Measurements from ENCODE around the gene XXYLT1. TPM values are rescaled to one million over a fixed set of nuclear protein-coding genes. Genes with fewer than 3 reads are reported as not detected.

XXYLT1 gene
- total and polyA plus RNA-seq, 2 of the 4 experiments (the other 2 are of a cell fraction) = 14.7 to 18.1 TPM

DNA sequence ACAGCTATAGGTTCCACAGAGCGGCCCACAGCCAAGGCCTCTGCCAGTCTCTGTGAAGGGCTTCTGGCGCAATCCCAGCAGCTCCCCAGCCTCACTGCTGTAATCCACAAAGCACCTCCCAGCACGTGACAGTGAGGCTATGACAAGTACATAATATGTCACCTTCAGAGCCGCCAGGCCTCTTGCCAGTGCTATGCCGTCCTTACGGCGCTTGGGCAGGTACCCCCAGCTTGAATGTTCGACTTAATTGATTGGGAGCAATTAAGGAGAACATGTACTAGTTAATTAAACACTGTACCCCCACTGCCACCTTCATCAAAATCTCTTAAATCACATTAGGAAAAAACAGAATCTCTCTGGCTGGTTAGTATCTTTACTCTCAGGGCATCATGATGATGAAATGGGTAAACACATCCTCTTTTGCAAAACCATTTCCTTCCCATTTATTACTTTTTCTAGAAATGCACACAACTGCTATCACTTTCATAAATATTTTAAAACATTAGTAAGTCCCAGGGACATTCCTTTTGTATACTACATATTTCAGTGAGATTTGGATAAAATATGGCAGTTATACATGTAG is 169.9 kb downstream of the XXYLT1 start (continued):
- TF ChIP-seq, protein P1, sequence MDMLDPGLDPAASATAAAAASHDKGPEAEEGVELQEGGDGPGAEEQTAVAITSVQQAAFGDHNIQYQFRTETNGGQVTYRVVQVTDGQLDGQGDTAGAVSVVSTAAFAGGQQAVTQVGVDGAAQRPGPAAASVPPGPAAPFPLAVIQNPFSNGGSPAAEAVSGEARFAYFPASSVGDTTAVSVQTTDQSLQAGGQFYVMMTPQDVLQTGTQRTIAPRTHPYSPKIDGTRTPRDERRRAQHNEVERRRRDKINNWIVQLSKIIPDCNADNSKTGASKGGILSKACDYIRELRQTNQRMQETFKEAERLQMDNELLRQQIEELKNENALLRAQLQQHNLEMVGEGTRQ (IDR thresholded peaks at IDR 0.05; ENCODE audit: low read depth, low read length) = peak; percentile 69

DNA sequence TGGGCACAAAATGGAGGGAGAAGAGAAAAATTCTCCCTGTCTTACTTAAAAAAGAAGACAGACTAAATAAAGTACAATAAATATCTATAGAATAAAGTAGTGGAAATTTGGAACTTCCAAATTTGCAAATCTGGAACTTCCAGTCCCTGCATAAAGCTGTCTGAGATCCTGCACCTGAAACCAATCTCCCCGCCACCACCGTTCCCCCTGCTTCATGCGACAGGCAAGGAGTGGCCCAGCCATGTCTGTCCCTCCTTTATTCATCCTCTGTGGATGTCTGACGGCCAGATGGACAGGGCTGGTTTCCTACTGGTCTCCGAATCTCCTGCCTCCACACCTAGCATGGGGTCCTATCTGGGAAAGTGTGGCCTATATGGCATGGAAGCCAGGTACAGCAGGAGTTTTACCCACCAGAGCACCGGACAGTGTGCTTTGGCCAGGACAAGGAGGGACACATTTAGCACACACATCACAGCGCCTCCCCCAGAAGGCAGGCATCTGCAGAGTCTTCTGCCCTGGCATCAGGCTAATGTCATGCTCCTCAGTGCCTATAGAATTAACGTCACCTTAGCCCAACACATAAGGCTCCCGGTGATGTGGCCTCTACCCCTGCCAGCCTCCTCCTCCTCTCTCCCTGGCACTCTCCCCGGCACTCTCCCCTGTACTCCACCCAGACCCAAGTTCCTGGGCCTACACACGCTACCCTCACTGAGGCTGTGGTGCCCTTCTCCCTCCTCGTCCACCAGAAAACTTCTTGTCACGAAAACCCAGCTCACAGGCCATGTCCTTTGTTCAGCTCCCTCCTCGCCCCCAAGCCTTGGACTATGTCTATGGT is 170.8 kb downstream of the XXYLT1 start:
- no peaks in the 10 kb centered on the region for H3K27me3 ChIP-seq (ENCODE audit: control insufficient read depth, insufficient read depth, low read length)
- H3K9me3 ChIP-seq (ENCODE audit: control insufficient read depth, insufficient read depth, low read length) = no peaks in the 10 kb centered on the region
- H3K23ac ChIP-seq (ENCODE audit: low read depth, low read length) = no peak overlapping the region
- H2AK9ac ChIP-seq (replicated peaks; ENCODE audit: low read depth, low read length, poor library complexity) = no peak overlapping the region
- intact Hi-C loops (cut with micrococcal nuclease) = no loop called here
- H4K8ac ChIP-seq (ENCODE audit: low read depth in 2 of 2, low read length in 2 of 2) = peak overlapping the region; percentile 80 to 95
- peak overlapping the region; percentile 58 for H3K4ac ChIP-seq (ENCODE audit: low read depth, low read length)
- H3K56ac ChIP-seq (ENCODE audit: extremely low read depth, insufficient read depth, low read length) = 0 out of 2 replicates have a peak overlapping the region, but pooled peaks have one; percentile 0
- H4K91ac ChIP-seq (ENCODE audit: insufficient read depth, low read depth, low read length) = peak overlapping the region; percentile 89
- peaks cover 18% of the 10 kb centered on the region for H3K4me1 ChIP-seq (ENCODE audit: control insufficient read depth, insufficient read depth, low read length)
- no TSS peak for BruUV-seq (replicated peaks)
- peak overlapping the region; percentile 85 for H2BK20ac ChIP-seq (ENCODE audit: low read depth, low read length)
- peak overlapping the region; percentile 89; the same call in 1 of the 2 replicates for H3K27ac ChIP-seq (ENCODE audit: insufficient read depth, low read length)
- DNase-seq (no peak), ATAC-seq (ENCODE audit: low read depth) (no peak)
- no peaks in the 10 kb centered on the region for H3K36me3 ChIP-seq (ENCODE audit: control insufficient read depth, insufficient read depth, low read length)
- H3K18ac ChIP-seq (ENCODE audit: low read depth, low read length) = peak overlapping the region; percentile 72
- H4K5ac ChIP-seq (ENCODE audit: low read depth, low read length) = peak overlapping the region; percentile 75
- peaks cover 33% of the 10 kb centered on the region for H3K9me1 ChIP-seq (ENCODE audit: insufficient read depth, low read length)
- no peaks in the 10 kb centered on the region for H4K20me1 ChIP-seq (ENCODE audit: insufficient read depth, low read length)
- in situ Hi-C loops (cut with MboI; ENCODE audit: low sequenced_read_pairs) = no loop called here
- no peak overlapping the region for H3K4me2 ChIP-seq (ENCODE audit: low read depth, low read length)
- H3K14ac ChIP-seq (replicated peaks; ENCODE audit: low read depth, low read length) = peak overlapping the region; percentile 11
- H2BK120ac ChIP-seq (ENCODE audit: low read depth, low read length) = peak overlapping the region; percentile 91
- CTCF ChIA-PET = interaction anchor here (0.5 to 1.1 kb wide), 3 partner anchors 33 to 428 kb away, joined by 4 to 5 read pairs (median 4); partner anchors contain the start of gene LSG1
- dilution Hi-C loops (cut with HindIII; ENCODE audit: low sequenced_read_pairs, unreplicated experiment) = no loop called here
- H2AK5ac ChIP-seq (ENCODE audit: low read depth, low read length) = peak overlapping the region; percentile 96; the same call in 1 of the 2 replicates
- WGBS, 2 experiments (ENCODE audit: extremely low coverage in 2 of 2, insufficient read length in 1 of 2) = 95% methylated on average over 2 of the region's 14 CpGs; no CpG with 5 or more reads in 1 of the 2 experiments
- POLR2A ChIA-PET (ENCODE audit: unreplicated experiment) = no interaction called here
- H2BK15ac ChIP-seq (ENCODE audit: low read depth, low read length) = peak overlapping the region; percentile 85; the same call in 2 of the 3 replicates
- TF ChIP-seq RAD21 (IDR thresholded peaks at IDR 0.05; ENCODE audit: low read length) (no peak), BHLHE40 (IDR thresholded peaks at IDR 0.05; ENCODE audit: low read depth, low read length) (no peak), NFE2L2 (IDR thresholded peaks at IDR 0.05; ENCODE audit: low read depth, low read length) (no peak), RFX5 (IDR thresholded peaks at IDR 0.05; ENCODE audit: low read depth, low read length) (no peak)
- peak overlapping the region; percentile 31 for H2BK5ac ChIP-seq (ENCODE audit: low read depth, low read length, poor library complexity, severe bottlenecking)
- H3K79me1 ChIP-seq (ENCODE audit: low read depth in 1 of 2, low read length in 2 of 2) = peaks cover 15 to 38% of the 10 kb centered on the region in 2 experiments; a peak in 3 of 4 replicates
- no peak overlapping the region for H3K4me3 ChIP-seq (ENCODE audit: insufficient read depth, low read depth, low read length)
- peak overlapping the region; percentile 29 for H2AFZ ChIP-seq (replicated peaks; ENCODE audit: low read length, poor library complexity)
- H3K9ac ChIP-seq (ENCODE audit: low read depth, low read length) = peak overlapping the region; percentile 55

All from IMR-90 (cell line).